ENCODE measurements around the gene SEMA6C.
"Not testable (repeated sequence)": the region's sequence is repeated elsewhere in the genome, so short reads cannot be mapped to it uniquely, and the experiment has no call there.

Gene SEMA6C

GRCh38 chr1:151146412-151147131 lies at the start of gene SEMA6C:
TSS of gene SEMA6C (minus strand) at chr1:151146631. CDS start at chr1:151142621, 4,010 bp downstream.
- DNase-seq, result peak; percentile 86

- DNase-seq, result not testable (repeated sequence)
These were observed 48.6 kb upstream of the SEMA6C start for GRCh38 chr1:151194894-151195594.

GRCh38 chr1:151193856-151194255 lies 47.4 kb upstream of the SEMA6C start:
- no peak for DNase-seq

GRCh38 chr1:151193304-151193703 lies 46.9 kb upstream of the SEMA6C start:
- DNase-seq, result no peak

- no peak for DNase-seq
These were observed 45.6 kb upstream of the SEMA6C start for GRCh38 chr1:151192047-151192446.

GRCh38 chr1:151189637-151190445 lies 43.4 kb upstream of the SEMA6C start, which contains the start of gene VPS72:
TSS of gene VPS72 (minus strand) at chr1:151190197. CDS start at chr1:151190121, 76 bp downstream.
- peak; percentile 78 for DNase-seq

- DNase-seq, result not testable (repeated sequence)
These were observed 42.2 kb upstream of the SEMA6C start for GRCh38 chr1:151188667-151189066.

- DNase-seq, result no peak
These were observed 40.8 kb upstream of the SEMA6C start for GRCh38 chr1:151187205-151187604.

- no peak for DNase-seq
These were observed 37.8 kb upstream of the SEMA6C start for GRCh38 chr1:151184211-151184610.

GRCh38 chr1:151176514-151177045 lies 30.1 kb upstream of the SEMA6C start:
- no peak for DNase-seq

GRCh38 chr1:151175863-151176262 lies 29.4 kb upstream of the SEMA6C start, which contains the start of gene TMOD4:
TSS of gene TMOD4 (minus strand) at chr1:151175981. CDS start at chr1:151174875, 1,106 bp downstream.
- DNase-seq, result no peak

- DNase-seq, result no peak
These were observed 28.8 kb upstream of the SEMA6C start for GRCh38 chr1:151175041-151175741.

GRCh38 chr1:151171190-151171589 lies 24.8 kb upstream of the SEMA6C start:
- DNase-seq, result no peak

GRCh38 chr1:151167116-151167515 lies 20.7 kb upstream of the SEMA6C start:
- no peak for DNase-seq

GRCh38 chr1:151166505-151166956 lies 20.1 kb upstream of the SEMA6C start:
- no peak for DNase-seq

GRCh38 chr1:151165738-151166504 lies 19.5 kb upstream of the SEMA6C start, which contains the start of the genes LYSMD1 and SCNM1:
TSS of gene LYSMD1 (minus strand) at chr1:151165902. CDS start at chr1:151165258, 644 bp downstream.
TSS of gene SCNM1 (plus strand) at chr1:151166144. CDS start at chr1:151166153, 9 bp downstream.
- DNase-seq, result peak; percentile 91

GRCh38 chr1:151165281-151165737 lies 18.9 kb upstream of the SEMA6C start:
- no peak for DNase-seq

- no peak for DNase-seq
These were observed 18.4 kb upstream of the SEMA6C start for GRCh38 chr1:151164732-151165280.

GRCh38 chr1:151159373-151159772 lies 12.9 kb upstream of the SEMA6C start:
- no peak for DNase-seq

GRCh38 chr1:151158751-151159251 lies 12.4 kb upstream of the SEMA6C start:
- no peak for DNase-seq
